ENCODE results near the gene SH3GL2. TPM values are rescaled to one million over a fixed set of nuclear protein-coding genes. Genes with fewer than 3 reads are reported as not detected.

Gene SH3GL2
- total RNA-seq, 3 donors from 2014 or later (not counting 1 experiment from before 2014, with no cell fraction given): not detected

GRCh38 chr9:17824191-17824590, 245.3 kb downstream of the SH3GL2 start:
- Mint-ChIP-seq H3K27ac (no peak overlapping the region), H3K36me3 (no peaks in the 10 kb centered on the region), H3K27me3 (ENCODE audit: low read depth in 2 of 2) (no peaks in the 10 kb centered on the region), H3K9me3 (peaks cover 2 to 6% of the 10 kb centered on the region in 2 donors), H3K4me1 (no peaks in the 10 kb centered on the region), H3K4me3 (no peak overlapping the region)
- intact Hi-C loops (cut with micrococcal nuclease): no loop called here
- 43% methylated on average over 1 of the region's 1 CpG for WGBS (ENCODE audit: insufficient coverage)
- Histone ChIP-seq H3K27ac (ENCODE audit: low read length) (no peak overlapping the region), H3K36me3 (ENCODE audit: control insufficient read depth, insufficient read depth, low read length) (no peaks in the 10 kb centered on the region), H3K9me3 (ENCODE audit: control insufficient read depth, insufficient read depth, low read length) (no peaks in the 10 kb centered on the region), H3K4me1 (ENCODE audit: control insufficient read depth, insufficient read depth, low read length) (no peaks in the 10 kb centered on the region), H3K4me3 (ENCODE audit: low read length) (no peak overlapping the region), H3K27me3 (ENCODE audit: control insufficient read depth, insufficient read depth, low read length) (no peaks in the 10 kb centered on the region)
- DNase-seq: no peak
- TF ChIP-seq, protein P1, sequence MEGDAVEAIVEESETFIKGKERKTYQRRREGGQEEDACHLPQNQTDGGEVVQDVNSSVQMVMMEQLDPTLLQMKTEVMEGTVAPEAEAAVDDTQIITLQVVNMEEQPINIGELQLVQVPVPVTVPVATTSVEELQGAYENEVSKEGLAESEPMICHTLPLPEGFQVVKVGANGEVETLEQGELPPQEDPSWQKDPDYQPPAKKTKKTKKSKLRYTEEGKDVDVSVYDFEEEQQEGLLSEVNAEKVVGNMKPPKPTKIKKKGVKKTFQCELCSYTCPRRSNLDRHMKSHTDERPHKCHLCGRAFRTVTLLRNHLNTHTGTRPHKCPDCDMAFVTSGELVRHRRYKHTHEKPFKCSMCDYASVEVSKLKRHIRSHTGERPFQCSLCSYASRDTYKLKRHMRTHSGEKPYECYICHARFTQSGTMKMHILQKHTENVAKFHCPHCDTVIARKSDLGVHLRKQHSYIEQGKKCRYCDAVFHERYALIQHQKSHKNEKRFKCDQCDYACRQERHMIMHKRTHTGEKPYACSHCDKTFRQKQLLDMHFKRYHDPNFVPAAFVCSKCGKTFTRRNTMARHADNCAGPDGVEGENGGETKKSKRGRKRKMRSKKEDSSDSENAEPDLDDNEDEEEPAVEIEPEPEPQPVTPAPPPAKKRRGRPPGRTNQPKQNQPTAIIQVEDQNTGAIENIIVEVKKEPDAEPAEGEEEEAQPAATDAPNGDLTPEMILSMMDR (IDR thresholded peaks at IDR 0.05): no peak
- ATAC-seq: no peak

DNA sequence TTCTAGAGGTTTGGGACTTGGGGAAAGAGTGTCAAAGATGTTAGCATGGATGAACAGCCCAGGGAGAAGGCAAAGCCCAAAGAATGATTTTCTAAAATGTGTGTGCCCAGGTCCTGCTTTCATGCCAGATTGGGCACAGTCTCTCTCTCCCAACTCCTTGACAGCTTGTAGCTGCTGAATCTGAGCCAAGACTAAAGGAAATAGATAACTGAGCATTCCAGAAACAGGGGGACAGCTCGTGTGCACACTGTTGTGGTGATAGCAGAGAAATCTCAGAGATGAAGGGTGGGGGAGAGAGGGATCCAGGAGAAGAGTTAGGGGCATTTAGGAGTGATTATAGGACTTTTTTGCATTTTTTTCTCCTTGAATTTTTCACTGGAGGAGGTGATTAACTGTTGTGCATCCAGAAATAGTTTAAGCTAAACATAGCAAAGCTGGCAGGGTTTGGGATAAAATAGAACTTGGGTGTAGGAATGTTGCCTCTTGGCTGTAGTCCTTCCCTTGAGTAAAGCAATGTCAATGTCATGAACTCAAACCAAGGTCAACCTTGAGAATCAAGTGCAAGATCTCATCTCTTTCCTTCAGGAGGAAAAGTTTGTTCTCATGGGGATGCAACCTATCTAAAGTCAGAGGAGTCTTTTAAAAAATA, 245.9 kb downstream of the SH3GL2 start:
- WGBS (ENCODE audit: insufficient coverage): 18% methylated on average over 1 of the region's 1 CpG
- Histone ChIP-seq H3K27me3 (ENCODE audit: control insufficient read depth, insufficient read depth, low read length) (no peaks in the 10 kb centered on the region), H3K36me3 (ENCODE audit: control insufficient read depth, insufficient read depth, low read length) (no peaks in the 10 kb centered on the region), H3K4me1 (ENCODE audit: control insufficient read depth, insufficient read depth, low read length) (no peaks in the 10 kb centered on the region), H3K9me3 (ENCODE audit: control insufficient read depth, insufficient read depth, low read length) (peaks cover 2% of the 10 kb centered on the region), H3K27ac (ENCODE audit: low read length) (no peak overlapping the region), H3K4me3 (ENCODE audit: low read length) (no peak overlapping the region)
- Mint-ChIP-seq H3K36me3 (no peaks in the 10 kb centered on the region), H3K27me3 (ENCODE audit: low read depth in 2 of 2) (no peaks in the 10 kb centered on the region), H3K4me3 (no peak overlapping the region), H3K4me1 (no peaks in the 10 kb centered on the region), H3K9me3 (peaks cover 2 to 6% of the 10 kb centered on the region in 2 donors), H3K27ac (no peak overlapping the region)
- ATAC-seq (no peak), DNase-seq (no peak)
- TF ChIP-seq, protein P1 (IDR thresholded peaks at IDR 0.05): no peak
- intact Hi-C loops (cut with micrococcal nuclease): no loop called here

DNA sequence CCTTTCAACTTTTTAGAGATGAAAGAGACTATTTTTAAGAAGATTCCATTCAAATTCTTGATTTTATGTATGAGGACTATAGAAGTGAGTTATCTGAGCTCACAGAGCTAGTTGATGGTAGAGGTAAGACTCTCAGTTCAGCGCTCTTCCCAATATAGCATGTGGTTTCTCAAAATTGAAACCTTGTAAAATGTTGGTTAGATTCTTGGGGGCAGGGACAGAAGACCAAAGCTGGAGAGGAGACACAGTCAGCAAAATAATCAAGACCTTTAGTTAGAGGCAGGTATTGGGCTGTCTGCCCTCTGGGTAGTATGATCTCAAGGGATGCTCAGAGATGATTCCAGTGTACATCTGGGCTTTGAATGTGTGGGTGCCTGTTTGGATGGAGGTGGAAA, 246.4 kb downstream of the SH3GL2 start:
- Mint-ChIP-seq H3K27me3 (ENCODE audit: low read depth in 2 of 2) (no peaks in the 10 kb centered on the region), H3K9me3 (peaks cover 4 to 7% of the 10 kb centered on the region in 2 donors), H3K4me3 (no peak overlapping the region), H3K27ac (no peak overlapping the region), H3K36me3 (no peaks in the 10 kb centered on the region), H3K4me1 (no peaks in the 10 kb centered on the region)
- WGBS (ENCODE audit: insufficient coverage): 95% methylated on average over 1 of the region's 1 CpG
- Histone ChIP-seq H3K27me3 (ENCODE audit: control insufficient read depth, insufficient read depth, low read length) (no peaks in the 10 kb centered on the region), H3K36me3 (ENCODE audit: control insufficient read depth, insufficient read depth, low read length) (no peaks in the 10 kb centered on the region), H3K4me3 (ENCODE audit: low read length) (no peak overlapping the region), H3K9me3 (ENCODE audit: control insufficient read depth, insufficient read depth, low read length) (peaks cover 3% of the 10 kb centered on the region), H3K4me1 (ENCODE audit: control insufficient read depth, insufficient read depth, low read length) (no peaks in the 10 kb centered on the region), H3K27ac (ENCODE audit: low read length) (no peak overlapping the region)
- intact Hi-C loops (cut with micrococcal nuclease): no loop called here
- TF ChIP-seq, protein P1 (IDR thresholded peaks at IDR 0.05): no peak
- no peak for ATAC-seq
- DNase-seq: no peak

DNA sequence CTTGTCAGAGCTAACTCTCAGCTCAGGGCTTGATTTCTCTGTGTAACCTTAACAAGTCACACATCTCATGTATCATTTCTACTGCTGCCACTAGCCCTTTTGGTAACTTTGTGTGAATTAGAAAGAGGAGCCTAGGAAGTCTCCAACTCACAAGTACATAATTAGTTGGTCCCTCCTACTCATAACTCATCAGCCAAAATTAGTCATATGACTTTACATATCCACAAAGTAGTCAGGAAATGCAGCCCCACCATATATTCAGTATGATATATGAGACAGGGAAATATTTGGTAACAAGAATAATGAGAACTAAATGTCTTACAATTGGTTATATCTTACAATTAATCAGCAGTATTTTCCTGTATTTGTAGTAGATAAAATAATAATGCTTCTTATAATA, 250.2 kb downstream of the SH3GL2 start:
- H3K27me3 Mint-ChIP-seq (ENCODE audit: low read depth in 2 of 2): no peaks in the 10 kb centered on the region
- H3K9me3 ChIP-seq (ENCODE audit: control insufficient read depth, insufficient read depth, low read length): peaks cover 3% of the 10 kb centered on the region
- H3K4me1 Mint-ChIP-seq: no peaks in the 10 kb centered on the region
- no peak overlapping the region for H3K4me3 ChIP-seq (ENCODE audit: low read length)
- H3K27ac ChIP-seq (ENCODE audit: low read length): no peak overlapping the region
- DNase-seq (no peak), ATAC-seq (no peak)
- no peak overlapping the region for H3K27ac Mint-ChIP-seq
- peaks cover 5 to 10% of the 10 kb centered on the region in 2 donors for H3K9me3 Mint-ChIP-seq
- intact Hi-C loops (cut with micrococcal nuclease): no loop called here
- H3K36me3 ChIP-seq (ENCODE audit: control insufficient read depth, insufficient read depth, low read length): no peaks in the 10 kb centered on the region
- H3K4me1 ChIP-seq (ENCODE audit: control insufficient read depth, insufficient read depth, low read length): no peaks in the 10 kb centered on the region
- no peaks in the 10 kb centered on the region for H3K36me3 Mint-ChIP-seq
- H3K27me3 ChIP-seq (ENCODE audit: control insufficient read depth, insufficient read depth, low read length): no peaks in the 10 kb centered on the region
- TF ChIP-seq, protein P1 (IDR thresholded peaks at IDR 0.05): no peak
- no peak overlapping the region for H3K4me3 Mint-ChIP-seq

Data from natural killer cell (primary cell).